H1 (cell line): ENCODE data around the gene NAP1L1. TPM values are rescaled to one million over a fixed set of nuclear protein-coding genes. Genes with fewer than 3 reads are reported as not detected.

Experiments
- CTCF ChIA-PET: fragments of 300-600 bp; sonication (Branson Sonifier 250); formaldehyde crosslinking; loops from one replicate; lab custom pipeline; 2021; ENCODE audit not compliant: partially characterized antibody; lab: Charles Lee
- POLR2A ChIA-PET: fragments of 300-600 bp; sonication (Branson Sonifier 250); formaldehyde crosslinking; loops from one replicate; lab custom pipeline; 2021; ENCODE audit warnings: inconsistent platforms; ENCODE audit not compliant: partially characterized antibody; lab: Charles Lee
- DNase-seq, 2 experiments: peaks; one replicate each; pipeline versions ENCODE4 v3.0.0 to v3.0.0-alpha.2; 2010 to 2022; ENCODE audit warnings: low spot score in 2 of 2, low read depth in 1 of 2, mixed read lengths in 1 of 2
- FAIRE-seq: peaks from 2 replicates; lab custom pipeline; 2011; peaks lifted over from hg19 to GRCh38; lab: Jason Lieb, UNC
- H2AFZ ChIP-seq: 2 replicates; pipeline ENCODE4 v1.8.1; 2012; ENCODE audit warnings: low read length, inconsistent platforms
- H2AK5ac ChIP-seq: 2 replicates; pipeline ENCODE4 v1.6.1; 2013; ENCODE audit warnings: low read depth, low read length
- H2BK120ac ChIP-seq: replicated peaks from 2 replicates; pipeline ENCODE3; 2013; ENCODE audit warnings: low read depth, low read length, inconsistent platforms
- H2BK12ac ChIP-seq: 2 replicates; pipeline ENCODE4 v1.6.1; 2013; ENCODE audit warnings: low read depth, low read length
- H2BK15ac ChIP-seq: 2 replicates; pipeline ENCODE4 v1.6.1; 2013; ENCODE audit warnings: low read length
- H2BK20ac ChIP-seq: 2 replicates; pipeline ENCODE4 v1.6.1; 2013; ENCODE audit warnings: low read length
- H2BK5ac ChIP-seq: 2 replicates; pipeline ENCODE4 v1.6.1; 2013; ENCODE audit warnings: low read depth, low read length
- H3K14ac ChIP-seq: 2 replicates; pipeline ENCODE4 v1.6.1; 2013; ENCODE audit warnings: inconsistent platforms; ENCODE audit not compliant: insufficient read length
- H3K18ac ChIP-seq: 2 replicates; pipeline ENCODE4 v1.6.1; 2013; ENCODE audit warnings: low read length; ENCODE audit errors: extremely low read depth
- H3K23ac ChIP-seq: 2 replicates; pipeline ENCODE4 v1.6.1; 2013; ENCODE audit warnings: inconsistent platforms; ENCODE audit not compliant: insufficient read length
- H3K23me2 ChIP-seq: 2 replicates; pipeline ENCODE4 v1.6.1; 2013; ENCODE audit warnings: low read depth, low read length
- H3K27ac ChIP-seq: 2 replicates; pipeline ENCODE4 v1.6.1; 2011; ENCODE audit warnings: low read depth, low read length, inconsistent platforms
- H3K27me3 ChIP-seq, 4 experiments: replicated peaks in 1 of 4; 1 replicate in 1 of 4; 2 replicates in 3 of 4; pipeline versions ENCODE4 v1.6.1 to v1.8.1; 2011 to 2013; ENCODE audit warnings: low read length in 3 of 4, mild to moderate bottlenecking in 3 of 4, inconsistent platforms in 2 of 4, mixed read lengths in 2 of 4, moderate library complexity in 1 of 4; ENCODE audit not compliant: control insufficient read depth in 3 of 4, insufficient read depth in 3 of 4; ENCODE audit errors: extremely low read depth in 1 of 4
- H3K36me3 ChIP-seq, 4 experiments: 2 replicates each; pipeline versions ENCODE4 v1.6.1 to v1.8.1; 2011 to 2013; ENCODE audit warnings: mild to moderate bottlenecking in 4 of 4, low read length in 3 of 4, moderate library complexity in 2 of 4, control low read depth in 1 of 4, inconsistent platforms in 1 of 4; ENCODE audit not compliant: insufficient read depth in 4 of 4, control insufficient read depth in 2 of 4
- H3K4ac ChIP-seq: replicated peaks from 2 replicates; pipeline ENCODE3; 2013; ENCODE audit warnings: low read length, low read depth, mixed read lengths, inconsistent platforms; ENCODE audit not compliant: insufficient read length
- H3K4me1 ChIP-seq, 4 experiments: replicated peaks in 1 of 4; 1 replicate in 1 of 4; 2 replicates in 3 of 4; pipeline versions ENCODE4 v1.6.1 to v1.8.1; 2011 to 2013; ENCODE audit warnings: low read length in 3 of 4, inconsistent platforms in 2 of 4, mixed read lengths in 1 of 4; ENCODE audit not compliant: insufficient read depth in 4 of 4, control insufficient read depth in 3 of 4
- H3K4me2 ChIP-seq, 2 experiments: 2 replicates each; pipeline versions ENCODE4 v1.6.1 to v1.8.1; 2011 to 2013; ENCODE audit warnings: low read depth in 2 of 2, low read length in 2 of 2, control low read depth in 1 of 2, inconsistent platforms in 1 of 2, mild to moderate bottlenecking in 1 of 2; ENCODE audit not compliant: insufficient read depth in 1 of 2
- H3K4me3 ChIP-seq, 4 experiments: fragments of 200-600, 300-600 bp in 1 of 4; sonication (generic), shearing (Covaris generic), sonication (Bioruptor Twin) in 1 of 4; 2 replicates each; pipeline versions ENCODE4 v1.5.1 to v1.8.1; 2011 to 2016; ENCODE audit warnings: low read length in 4 of 4, low read depth in 3 of 4, control low read depth in 2 of 4, inconsistent platforms in 2 of 4, mild to moderate bottlenecking in 2 of 4, mixed read lengths in 1 of 4, moderate library complexity in 1 of 4; ENCODE audit not compliant: insufficient read depth in 2 of 4; ENCODE audit errors: extremely low read depth in 1 of 4
- H3K56ac ChIP-seq: replicated peaks from 2 replicates; pipeline ENCODE3; 2013; ENCODE audit warnings: low read depth, mild to moderate bottlenecking, mixed read lengths, low read length, inconsistent platforms; ENCODE audit not compliant: insufficient read length
- H3K79me1 ChIP-seq: 2 replicates; pipeline ENCODE4 v1.6.1; 2013; ENCODE audit warnings: low read depth, low read length, control low read depth
- H3K79me2 ChIP-seq, 2 experiments: 2 replicates each; pipeline versions ENCODE4 v1.6.1 to v1.8.1; 2012 to 2013; ENCODE audit warnings: low read length in 2 of 2, mild to moderate bottlenecking in 2 of 2, inconsistent platforms in 1 of 2; ENCODE audit not compliant: insufficient read depth in 2 of 2, control insufficient read depth in 1 of 2
- H3K9ac ChIP-seq, 4 experiments: replicated peaks in 1 of 4; 1 replicate in 1 of 4; 2 replicates in 3 of 4; pipeline versions ENCODE4 v1.6.1 to v1.8.1; 2011 to 2013; ENCODE audit warnings: low read depth in 3 of 4, low read length in 3 of 4, control low read depth in 2 of 4, mild to moderate bottlenecking in 2 of 4, moderate library complexity in 2 of 4, inconsistent platforms in 1 of 4; ENCODE audit errors: extremely low read depth in 1 of 4
- H3K9me3 ChIP-seq, 2 experiments: 2 replicates each; pipeline versions ENCODE4 v1.6.1 to v1.8.1; 2012 to 2013; ENCODE audit warnings: mild to moderate bottlenecking in 2 of 2, moderate library complexity in 2 of 2, control low read depth in 1 of 2, inconsistent platforms in 1 of 2, low read depth in 1 of 2, low read length in 1 of 2, mixed read lengths in 1 of 2; ENCODE audit not compliant: insufficient read depth in 2 of 2
- H4K20me1 ChIP-seq, 2 experiments: replicated peaks in 1 of 2; 2 replicates each; pipeline versions ENCODE3 to v1.8.1; 2011 to 2013; ENCODE audit warnings: inconsistent platforms in 2 of 2, low read length in 2 of 2, mild to moderate bottlenecking in 1 of 2; ENCODE audit not compliant: insufficient read depth in 2 of 2, control insufficient read depth in 1 of 2
- H4K5ac ChIP-seq: 2 replicates; pipeline ENCODE4 v1.6.1; 2013; ENCODE audit warnings: low read length, low read depth, mixed read lengths, inconsistent platforms; ENCODE audit not compliant: insufficient read length
- H4K8ac ChIP-seq: 2 replicates; pipeline ENCODE4 v1.8.0; 2013; ENCODE audit warnings: mild to moderate bottlenecking, moderate library complexity, low read length, inconsistent platforms; ENCODE audit not compliant: insufficient read depth; ENCODE audit errors: extremely low read depth
- H4K91ac ChIP-seq: replicated peaks from 2 replicates; pipeline ENCODE3; 2013; ENCODE audit warnings: low read length, mixed read lengths, inconsistent platforms; ENCODE audit not compliant: insufficient read length
- ASH2L ChIP-seq: fragments of 200-600, 300-600 bp; sonication (generic); IDR thresholded peaks from one replicate; pipeline ENCODE4 v1.7.1; 2017; ENCODE audit warnings: low read length
- BRCA1 ChIP-seq: IDR thresholded peaks from 2 replicates; pipeline ENCODE4 v1.6.1; 2012; ENCODE audit warnings: low read depth, low read length, improper control_type of control experiment
- CBX8 ChIP-seq: fragments of 300-800, 300-1000 bp; sonication (generic); IDR thresholded peaks from 2 replicates; pipeline ENCODE4 v1.7.1; 2016; ENCODE audit warnings: low read depth, low read length, borderline replicate concordance
- CHD2 ChIP-seq: IDR thresholded peaks from 2 replicates; pipeline ENCODE4 v1.6.1; 2012; ENCODE audit warnings: low read length, improper control_type of control experiment
- EP300 ChIP-seq, 2 experiments: IDR thresholded peaks; 1 replicate in 1 of 2; 2 replicates in 1 of 2; pipeline ENCODE4 v1.6.1; 2011 to 2012; ENCODE audit warnings: low read depth in 2 of 2, low read length in 2 of 2, mild to moderate bottlenecking in 2 of 2, borderline replicate concordance in 1 of 2, inconsistent platforms in 1 of 2, moderate library complexity in 1 of 2
- FOSL1 ChIP-seq: IDR thresholded peaks from 2 replicates; pipeline ENCODE4 v1.6.1; 2011; ENCODE audit warnings: mild to moderate bottlenecking, low read depth, low read length, moderate library complexity; ENCODE audit not compliant: insufficient read depth
- JUND ChIP-seq: IDR thresholded peaks from 2 replicates; pipeline ENCODE4 v1.6.1; 2011; ENCODE audit warnings: mild to moderate bottlenecking, improper control_type of control experiment, low read length
- RXRA ChIP-seq: IDR thresholded peaks from 2 replicates; pipeline ENCODE4 v1.6.1; 2011; ENCODE audit warnings: low read depth, mild to moderate bottlenecking, low read length, moderate library complexity; ENCODE audit not compliant: insufficient read depth
- TBP ChIP-seq: IDR thresholded peaks from 2 replicates; pipeline ENCODE4 v1.6.1; 2011; ENCODE audit warnings: low read depth, low read length, improper control_type of control experiment
- WGBS, 2 experiments: shearing (Covaris generic) in 1 of 2; methylation state at CpG; one replicate each; pipeline versions ENCODE4 v1.1.6 to v1.1.7; 2013 to 2015; ENCODE audit warnings: low lambda C conversion rate in 2 of 2, mixed read lengths in 2 of 2, inconsistent platforms in 1 of 2, low coverage in 1 of 2, missing lambda C conversion rate in 1 of 2; ENCODE audit not compliant: insufficient replicate concordance in 2 of 2, insufficient coverage in 1 of 2, insufficient read length in 1 of 2; ENCODE audit errors: extremely low coverage in 1 of 2, missing lambda C conversion rate in 1 of 2; 5-methylcytosine and 5-hydroxymethylcytosine counted together
- polyA plus RNA-seq, 7 experiments: library from polyadenylated mRNA; depleted of rRNA in 3 of 7; stranded (reverse) in 5 of 7; unstranded in 2 of 7; fragments of >200 nt in 5 of 7; fragments of 200-250 nt in 2 of 7; gene quantifications; 1 replicate in 5 of 7; 2 replicates in 1 of 7; 4 replicates in 1 of 7; pipeline versions ENCODE4 v1.2.1 to v1.2.3, GENCODE V29; 2011 to 2013; ENCODE audit warnings: missing spikeins in 2 of 7, mixed read lengths in 2 of 7
- total RNA-seq: library from RNA; stranded (reverse); fragmentation: NEBNext Ultra II Directional; extraction: Animal tissue kit (Norgen Biotek cat#: 25700); gene quantifications from 2 replicates; pipeline ENCODE4 v1.2.1, GENCODE V29; 2021
- TF ChIP-seq, protein P1 (sequence below): IDR thresholded peaks from 2 replicates; pipeline ENCODE4 v1.6.1; 2011; ENCODE audit warnings: low read length, improper control_type of control experiment

Gene NAP1L1
- total and polyA plus RNA-seq, 2 of the 8 experiments (the other 6 are each of a cell fraction or from before 2014, with no cell fraction given), result 202 to 1,159 TPM

DNA sequence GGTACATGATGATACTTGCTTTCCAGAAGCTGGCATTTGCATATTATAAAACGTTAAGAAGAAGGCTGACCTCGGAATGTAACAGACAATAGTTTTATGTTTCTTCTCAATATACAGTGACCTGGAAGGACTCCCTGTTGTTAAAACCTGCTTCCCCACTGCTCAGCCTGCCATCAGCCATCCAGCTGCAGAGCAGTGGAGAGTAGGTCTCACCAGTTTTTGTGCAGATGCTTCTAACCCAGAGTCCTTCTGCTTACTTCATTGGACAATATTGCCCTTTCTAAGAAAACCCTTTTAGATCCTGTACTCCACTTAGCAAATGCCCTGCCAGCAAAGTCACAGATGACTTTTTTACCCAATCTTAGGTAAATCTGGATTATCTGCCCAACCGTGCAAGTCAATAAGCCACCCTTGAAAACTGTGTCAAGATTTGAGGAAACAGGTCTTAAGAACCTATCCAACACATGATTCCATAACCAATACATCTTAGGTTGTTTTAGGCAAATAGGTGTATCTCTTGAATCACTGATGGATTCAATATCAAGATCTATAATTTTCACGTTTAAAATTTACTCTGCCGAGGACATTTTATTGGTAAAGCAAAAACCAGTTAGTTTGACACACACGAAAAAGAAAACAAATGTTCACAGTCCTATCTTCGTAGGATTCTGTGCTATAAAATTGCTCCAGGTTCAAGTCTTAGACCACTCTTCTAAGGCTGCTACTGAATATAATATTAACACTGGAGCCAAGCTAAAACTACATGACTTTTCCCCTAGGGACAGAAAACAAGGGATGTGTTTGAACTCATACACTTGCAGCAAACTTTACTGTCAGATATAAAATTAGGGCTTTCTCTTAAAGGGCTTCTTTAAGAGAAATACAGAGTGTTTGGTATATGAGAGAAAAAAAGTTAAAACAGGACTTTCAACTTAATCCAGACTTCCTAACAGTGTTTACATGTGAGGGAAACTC lies 58.6 kb downstream of the NAP1L1 start:
- H2BK20ac ChIP-seq, result no peak overlapping the region
- FAIRE-seq (no peak), DNase-seq (no peak)
- peaks cover 4% of the 10 kb centered on the region for H3K79me1 ChIP-seq
- H4K5ac ChIP-seq, result no peak overlapping the region
- H3K4me1 ChIP-seq, result peaks cover 0 to 10% (median 4%) of the 10 kb centered on the region in 4 experiments; a peak in 4 of 7 replicates
- no peak overlapping the region for H4K8ac ChIP-seq
- CTCF ChIA-PET, result interaction anchor here (0.6 to 1.2 kb wide), 4 partner anchors 23 to 112 kb away, joined by 3 to 4 read pairs (median 4); no protein-coding TSS in a partner anchor
- H3K27me3 ChIP-seq, result no peaks in the 10 kb centered on the region; a peak in 1 of 7 replicates
- no peak overlapping the region for H3K9ac ChIP-seq
- H3K9me3 ChIP-seq, result no peaks in the 10 kb centered on the region
- no peak overlapping the region for H2BK12ac ChIP-seq
- 69% methylated on average over 7 of the region's 7 CpGs; no CpG with 5 or more reads in 1 of the 2 experiments for WGBS, 2 experiments
- H3K4me3 ChIP-seq, result no peak overlapping the region
- H3K23me2 ChIP-seq, result peaks cover 8% of the 10 kb centered on the region
- H3K23ac ChIP-seq, result no peak overlapping the region
- H2AK5ac ChIP-seq, result no peak overlapping the region
- no peak overlapping the region for H3K4me2 ChIP-seq
- peaks cover 0 to 23% (median 0%) of the 10 kb centered on the region in 4 experiments; a peak in 1 of 8 replicates for H3K36me3 ChIP-seq
- H3K56ac ChIP-seq, result no peak overlapping the region
- no peak overlapping the region for H3K4ac ChIP-seq
- H4K91ac ChIP-seq, result no peak overlapping the region
- H4K20me1 ChIP-seq, result peaks cover 2 to 4% of the 10 kb centered on the region in 2 experiments
- H2AFZ ChIP-seq, result no peak overlapping the region
- H2BK120ac ChIP-seq, result no peak overlapping the region
- H3K14ac ChIP-seq, result no peak overlapping the region
- no peak overlapping the region for H3K27ac ChIP-seq
- peaks cover 0 to 33% of the 10 kb centered on the region in 2 experiments; a peak in 2 of 4 replicates for H3K79me2 ChIP-seq
- H2BK15ac ChIP-seq, result no peak overlapping the region
- no peak overlapping the region for H3K18ac ChIP-seq
- POLR2A ChIA-PET, result interaction anchor here (1.0 to 1.2 kb wide), 2 partner anchors 8 to 20 kb away, joined by 4 read pairs; no protein-coding TSS in a partner anchor
- H2BK5ac ChIP-seq, result no peak overlapping the region
- TF ChIP-seq JUND (no peak), EP300 (IDR thresholded peaks at IDR 0.05; ENCODE audit: borderline replicate concordance in 1 of 2, low read depth in 2 of 2, low read length in 2 of 2) (no peak), ASH2L (no peak), CBX8 (no peak), FOSL1 (no peak), BRCA1 (no peak), CHD2 (no peak), RXRA (no peak), TBP (no peak)
- TF ChIP-seq, protein P1, sequence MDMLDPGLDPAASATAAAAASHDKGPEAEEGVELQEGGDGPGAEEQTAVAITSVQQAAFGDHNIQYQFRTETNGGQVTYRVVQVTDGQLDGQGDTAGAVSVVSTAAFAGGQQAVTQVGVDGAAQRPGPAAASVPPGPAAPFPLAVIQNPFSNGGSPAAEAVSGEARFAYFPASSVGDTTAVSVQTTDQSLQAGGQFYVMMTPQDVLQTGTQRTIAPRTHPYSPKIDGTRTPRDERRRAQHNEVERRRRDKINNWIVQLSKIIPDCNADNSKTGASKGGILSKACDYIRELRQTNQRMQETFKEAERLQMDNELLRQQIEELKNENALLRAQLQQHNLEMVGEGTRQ, result no peak
